ENCODE results near the gene OR9Q1.

The OR9Q1 gene

GRCh38 chr11:58003591-58003990, 20.1 kb upstream of the OR9Q1 start:
- TF ChIP-seq CTCF (IDR thresholded peaks at IDR 0.05; ENCODE audit: insufficient read depth, low read depth, low read length, missing control alignments): no peak
- no peak overlapping the region for H3K4me3 ChIP-seq (ENCODE audit: low read length)
- no peak for DNase-seq (ENCODE audit: low read depth)

DNA sequence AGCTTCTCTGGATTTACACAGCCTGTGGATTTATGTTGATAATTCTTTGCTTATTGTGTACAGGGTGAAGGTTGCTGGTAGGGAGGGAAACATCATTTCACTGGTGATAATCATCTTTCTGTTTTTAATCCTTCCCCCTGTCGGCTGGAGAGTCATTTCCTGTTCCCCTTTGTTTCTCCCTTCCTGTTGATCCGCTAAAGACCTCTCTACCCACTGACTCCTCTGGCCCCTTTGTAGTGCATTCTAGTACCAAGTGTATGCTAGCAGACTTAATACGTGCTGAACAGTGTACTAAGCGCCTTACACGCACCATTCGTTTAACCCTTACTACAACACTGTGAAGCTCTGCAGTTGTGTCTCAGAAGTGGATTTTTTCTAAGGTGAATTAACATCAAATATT, 19.0 kb upstream of the OR9Q1 start:
- DNase-seq (ENCODE audit: low read depth): no peak
- TF ChIP-seq CTCF (IDR thresholded peaks at IDR 0.05; ENCODE audit: insufficient read depth, low read depth, low read length, missing control alignments): no peak
- H3K4me3 ChIP-seq (ENCODE audit: low read length): no peak overlapping the region

DNA sequence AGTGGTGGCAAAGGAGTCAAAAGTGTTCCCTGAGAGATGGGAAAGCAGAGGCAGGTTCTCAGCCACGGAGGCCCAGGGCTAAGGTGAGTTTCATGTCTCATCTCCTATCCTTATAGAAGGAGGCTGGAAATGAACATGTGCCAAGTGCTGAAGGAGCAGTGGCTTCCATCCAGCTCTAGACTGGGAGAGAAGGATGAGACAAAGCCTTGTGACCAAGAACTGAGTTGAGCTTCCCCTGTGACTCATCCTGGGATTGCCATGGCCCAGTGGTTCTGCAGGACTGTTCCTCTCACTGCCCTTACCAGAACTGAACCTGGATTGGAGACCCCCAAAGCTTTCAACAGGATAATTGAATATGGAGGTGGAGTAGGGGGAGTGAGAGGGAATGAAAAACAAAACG, 16.7 kb upstream of the OR9Q1 start:
- DNase-seq (ENCODE audit: low read depth): peak; percentile 71
- TF ChIP-seq CTCF (IDR thresholded peaks at IDR 0.05; ENCODE audit: insufficient read depth, low read depth, low read length, missing control alignments): no peak
- H3K4me3 ChIP-seq (ENCODE audit: low read length): no peak overlapping the region

DNA sequence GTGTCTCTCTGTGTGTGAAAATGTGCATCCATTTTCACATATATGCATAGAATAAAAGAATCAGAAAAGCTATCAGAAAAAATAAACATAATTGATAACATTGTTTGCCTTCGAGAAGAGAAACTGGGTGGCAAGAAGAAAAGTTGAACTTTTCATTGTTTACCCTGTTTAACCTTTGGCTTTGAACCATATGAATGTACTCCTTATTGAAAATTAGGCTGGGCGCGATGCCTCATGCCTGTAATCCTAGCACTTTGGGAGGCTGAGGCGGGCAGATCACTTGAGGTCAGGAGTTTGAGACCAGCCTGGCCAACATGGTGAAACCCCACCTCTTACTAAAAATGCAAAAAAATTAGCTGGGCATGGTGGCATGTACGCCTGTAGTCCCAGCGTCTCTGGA, 11.9 kb upstream of the OR9Q1 start:
- DNase-seq (ENCODE audit: low read depth): no peak
- H3K4me3 ChIP-seq (ENCODE audit: low read length): no peak overlapping the region
- no peak for TF ChIP-seq CTCF (IDR thresholded peaks at IDR 0.05; ENCODE audit: insufficient read depth, low read depth, low read length, missing control alignments)

DNA sequence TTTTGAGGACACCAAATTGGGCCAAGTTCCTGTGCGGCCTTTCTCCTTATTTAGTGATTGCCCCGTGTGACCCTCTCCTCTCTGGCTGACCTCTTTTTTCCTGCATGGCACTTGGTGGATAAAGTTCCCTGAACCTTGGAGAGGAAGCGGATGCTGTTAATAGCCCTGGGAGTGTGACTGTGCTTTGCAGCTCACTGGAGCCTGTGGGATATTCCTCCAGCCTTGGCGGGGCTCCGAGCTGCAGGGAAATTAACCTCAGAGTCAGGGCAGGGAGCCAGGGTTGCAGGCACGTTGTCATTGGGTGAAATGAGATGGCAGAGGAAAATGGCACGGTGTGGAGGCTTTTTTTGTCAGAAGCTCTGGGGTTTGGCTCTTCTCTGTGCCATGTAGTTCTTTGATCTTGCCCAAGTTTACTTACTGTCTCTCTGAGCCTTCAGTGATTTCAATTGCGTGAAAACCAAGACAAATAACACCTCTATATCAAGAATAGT, 965 bp downstream of the OR9Q1 start:
- no peak overlapping the region for H3K4me3 ChIP-seq (ENCODE audit: low read length)
- DNase-seq (ENCODE audit: low read depth): no peak
- no peak for TF ChIP-seq CTCF (IDR thresholded peaks at IDR 0.05; ENCODE audit: insufficient read depth, low read depth, low read length, missing control alignments)

DNA sequence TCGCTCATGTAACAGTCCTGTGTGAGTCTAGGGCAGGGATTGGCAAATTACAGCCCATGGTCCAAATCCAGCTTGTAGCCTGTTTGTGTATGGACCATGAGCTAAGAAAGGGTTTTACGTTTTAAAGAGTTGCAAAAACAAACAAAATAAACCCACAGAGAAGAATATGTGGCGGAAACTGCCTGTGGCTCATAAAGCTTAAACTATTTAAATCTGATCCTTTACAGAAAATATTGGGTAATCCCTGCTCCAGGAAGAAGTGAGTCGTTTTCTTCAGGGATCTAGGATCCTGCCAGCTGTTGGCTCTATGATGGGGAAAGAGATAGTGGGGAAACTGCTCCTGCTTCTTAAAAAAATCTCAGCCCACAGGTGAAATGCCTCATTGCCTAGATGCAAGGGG, 3.7 kb downstream of the OR9Q1 start:
- no peak overlapping the region for H3K4me3 ChIP-seq (ENCODE audit: low read length)
- no peak for TF ChIP-seq CTCF (IDR thresholded peaks at IDR 0.05; ENCODE audit: insufficient read depth, low read depth, low read length, missing control alignments)
- DNase-seq (ENCODE audit: low read depth): no peak

- H3K4me3 ChIP-seq (ENCODE audit: low read length): no peak overlapping the region
- no peak for TF ChIP-seq CTCF (IDR thresholded peaks at IDR 0.05; ENCODE audit: insufficient read depth, low read depth, low read length, missing control alignments)
- DNase-seq (ENCODE audit: low read depth): no peak
Measured at GRCh38 chr11:58028687-58029411, 5.2 kb downstream of the OR9Q1 start.

Data from epithelial cell of esophagus (primary cell).